Measurements from ENCODE around the gene ADARB1.

ADARB1 gene

GRCh38 chr21:45147473-45148315 lies 73.3 kb downstream of the ADARB1 start:
- no peak overlapping the region for H3K23ac ChIP-seq (ENCODE audit: low read length in 2 of 2)
- H3K9ac ChIP-seq (ENCODE audit: low read length) = no peak overlapping the region
- peaks cover 3% of the 10 kb centered on the region for H3K79me1 ChIP-seq (replicated peaks; ENCODE audit: low read length, poor library complexity, severe bottlenecking)
- H2BK15ac ChIP-seq (ENCODE audit: low read depth, poor library complexity, severe bottlenecking) = no peak overlapping the region
- H3K36me3 ChIP-seq (ENCODE audit: control insufficient read depth in 1 of 2, insufficient read depth in 2 of 2, low read depth in 1 of 2, low read length in 2 of 2) = peaks cover 0 to 17% of the 10 kb centered on the region in 2 experiments
- H3K27me3 ChIP-seq (ENCODE audit: control insufficient read depth in 1 of 2, insufficient read depth in 1 of 2, low read length in 2 of 2) = peaks cover 0 to 20% of the 10 kb centered on the region in 2 experiments
- no peak overlapping the region for H2BK120ac ChIP-seq (ENCODE audit: low read depth, low read length)
- H4K8ac ChIP-seq (ENCODE audit: low read length) = no peak overlapping the region
- H3K27ac ChIP-seq (ENCODE audit: low read length, poor library complexity, severe bottlenecking) = no peak overlapping the region
- H2BK5ac ChIP-seq (ENCODE audit: low read depth, low read length, poor library complexity, severe bottlenecking) = no peak overlapping the region
- H3K4ac ChIP-seq (ENCODE audit: low read depth in 1 of 2, low read length in 2 of 2) = no peak overlapping the region
- H3K14ac ChIP-seq (ENCODE audit: low read length in 2 of 2) = no peak overlapping the region
- H3K4me3 ChIP-seq (ENCODE audit: insufficient read depth in 1 of 2, low read depth in 1 of 2, low read length in 2 of 2) = no peak overlapping the region
- 88% methylated on average over 29 of the region's 30 CpGs for WGBS
- no peaks in the 10 kb centered on the region for H3K9me3 ChIP-seq (ENCODE audit: control insufficient read depth, low read length)
- no peak overlapping the region for H2AFZ ChIP-seq (ENCODE audit: low read depth, low read length)
- no peak overlapping the region for H3K18ac ChIP-seq (ENCODE audit: low read depth in 1 of 2, low read length in 2 of 2)
- peaks cover 10% of the 10 kb centered on the region for H3K4me1 ChIP-seq (ENCODE audit: control insufficient read depth, insufficient read depth, low read depth, low read length)
- no peak overlapping the region for H2AK5ac ChIP-seq (ENCODE audit: low read length, severe bottlenecking)
- no peak for DNase-seq
- no peak overlapping the region for H2BK12ac ChIP-seq (ENCODE audit: low read length in 2 of 2)
- H4K91ac ChIP-seq (ENCODE audit: low read length) = peak overlapping the region; percentile 43
- no peak overlapping the region for H3K4me2 ChIP-seq (ENCODE audit: low read length, poor library complexity, severe bottlenecking)

- Histone ChIP-seq H3K9me3 (ENCODE audit: control insufficient read depth, low read length) (no peaks in the 10 kb centered on the region), H2BK12ac (ENCODE audit: low read length in 2 of 2) (no peak overlapping the region), H2AK5ac (ENCODE audit: low read length, severe bottlenecking) (no peak overlapping the region), H3K36me3 (ENCODE audit: control insufficient read depth in 1 of 2, insufficient read depth in 2 of 2, low read depth in 1 of 2, low read length in 2 of 2) (peaks cover 0 to 17% of the 10 kb centered on the region in 2 experiments), H3K27me3 (ENCODE audit: control insufficient read depth in 1 of 2, insufficient read depth in 1 of 2, low read length in 2 of 2) (peaks cover 0 to 15% of the 10 kb centered on the region in 2 experiments), H3K4me3 (ENCODE audit: insufficient read depth in 1 of 2, low read depth in 1 of 2, low read length in 2 of 2) (no peak overlapping the region), H3K23ac (ENCODE audit: low read length in 2 of 2) (no peak overlapping the region), H3K4me2 (ENCODE audit: low read length, poor library complexity, severe bottlenecking) (no peak overlapping the region), H2BK15ac (ENCODE audit: low read depth, poor library complexity, severe bottlenecking) (no peak overlapping the region), H3K14ac (ENCODE audit: low read length in 2 of 2) (no peak overlapping the region), H3K9ac (ENCODE audit: low read length) (no peak overlapping the region), H4K8ac (ENCODE audit: low read length) (no peak overlapping the region), H2BK5ac (ENCODE audit: low read depth, low read length, poor library complexity, severe bottlenecking) (no peak overlapping the region), H3K4me1 (ENCODE audit: control insufficient read depth, insufficient read depth, low read depth, low read length) (peaks cover 6% of the 10 kb centered on the region), H3K4ac (ENCODE audit: low read depth in 1 of 2, low read length in 2 of 2) (no peak overlapping the region), H4K91ac (ENCODE audit: low read length) (no peak overlapping the region), H3K27ac (ENCODE audit: low read length, poor library complexity, severe bottlenecking) (no peak overlapping the region), H2AFZ (ENCODE audit: low read depth, low read length) (no peak overlapping the region), H2BK120ac (ENCODE audit: low read depth, low read length) (no peak overlapping the region), H3K79me1 (replicated peaks; ENCODE audit: low read length, poor library complexity, severe bottlenecking) (peaks cover 3% of the 10 kb centered on the region), H3K18ac (ENCODE audit: low read depth in 1 of 2, low read length in 2 of 2) (no peak overlapping the region)
- 96% methylated on average over 14 of the region's 14 CpGs for WGBS
- no peak for DNase-seq
Measured at GRCh38 chr21:45148316-45148990, 74.1 kb downstream of the ADARB1 start.

GRCh38 chr21:45149021-45149420 lies 74.6 kb downstream of the ADARB1 start:
- no peaks in the 10 kb centered on the region for H3K9me3 ChIP-seq (ENCODE audit: control insufficient read depth, low read length)
- H2BK12ac ChIP-seq (ENCODE audit: low read length in 2 of 2) = no peak overlapping the region
- no peak overlapping the region for H3K4me3 ChIP-seq (ENCODE audit: insufficient read depth in 1 of 2, low read depth in 1 of 2, low read length in 2 of 2)
- H2BK5ac ChIP-seq (ENCODE audit: low read depth, low read length, poor library complexity, severe bottlenecking) = no peak overlapping the region
- no peak overlapping the region for H2AFZ ChIP-seq (ENCODE audit: low read depth, low read length)
- H2BK15ac ChIP-seq (ENCODE audit: low read depth, poor library complexity, severe bottlenecking) = no peak overlapping the region
- no peak overlapping the region for H3K4ac ChIP-seq (ENCODE audit: low read depth in 1 of 2, low read length in 2 of 2)
- H3K27me3 ChIP-seq (ENCODE audit: control insufficient read depth in 1 of 2, insufficient read depth in 1 of 2, low read length in 2 of 2) = peaks cover 0 to 13% of the 10 kb centered on the region in 2 experiments
- H3K18ac ChIP-seq (ENCODE audit: low read depth in 1 of 2, low read length in 2 of 2) = no peak overlapping the region
- H3K27ac ChIP-seq (ENCODE audit: low read length, poor library complexity, severe bottlenecking) = no peak overlapping the region
- no peak overlapping the region for H3K14ac ChIP-seq (ENCODE audit: low read length in 2 of 2)
- peaks cover 0 to 14% of the 10 kb centered on the region in 2 experiments for H3K36me3 ChIP-seq (ENCODE audit: control insufficient read depth in 1 of 2, insufficient read depth in 2 of 2, low read depth in 1 of 2, low read length in 2 of 2)
- no peak overlapping the region for H2AK5ac ChIP-seq (ENCODE audit: low read length, severe bottlenecking)
- H3K9ac ChIP-seq (ENCODE audit: low read length) = no peak overlapping the region
- H3K23ac ChIP-seq (ENCODE audit: low read length in 2 of 2) = no peak overlapping the region
- 95% methylated on average over 5 of the region's 5 CpGs for WGBS
- peaks cover 9% of the 10 kb centered on the region for H3K4me1 ChIP-seq (ENCODE audit: control insufficient read depth, insufficient read depth, low read depth, low read length)
- H4K91ac ChIP-seq (ENCODE audit: low read length) = no peak overlapping the region
- H4K8ac ChIP-seq (ENCODE audit: low read length) = no peak overlapping the region
- H3K79me1 ChIP-seq (replicated peaks; ENCODE audit: low read length, poor library complexity, severe bottlenecking) = peaks cover 4% of the 10 kb centered on the region
- no peak for DNase-seq
- no peak overlapping the region for H3K4me2 ChIP-seq (ENCODE audit: low read length, poor library complexity, severe bottlenecking)
- H2BK120ac ChIP-seq (ENCODE audit: low read depth, low read length) = no peak overlapping the region

- peaks cover 0 to 10% of the 10 kb centered on the region in 2 experiments for H3K36me3 ChIP-seq (ENCODE audit: control insufficient read depth in 1 of 2, insufficient read depth in 2 of 2, low read depth in 1 of 2, low read length in 2 of 2)
- H2BK120ac ChIP-seq (ENCODE audit: low read depth, low read length) = no peak overlapping the region
- H2BK15ac ChIP-seq (ENCODE audit: low read depth, poor library complexity, severe bottlenecking) = no peak overlapping the region
- H3K4me3 ChIP-seq (ENCODE audit: insufficient read depth in 1 of 2, low read depth in 1 of 2, low read length in 2 of 2) = no peak overlapping the region
- no peak overlapping the region for H2AK5ac ChIP-seq (ENCODE audit: low read length, severe bottlenecking)
- H3K23ac ChIP-seq (ENCODE audit: low read length in 2 of 2) = no peak overlapping the region
- H3K4me1 ChIP-seq (ENCODE audit: control insufficient read depth, insufficient read depth, low read depth, low read length) = peaks cover 15% of the 10 kb centered on the region
- H2BK12ac ChIP-seq (ENCODE audit: low read length in 2 of 2) = no peak overlapping the region
- WGBS = 95% methylated on average over 6 of the region's 6 CpGs
- no peak overlapping the region for H3K4ac ChIP-seq (ENCODE audit: low read depth in 1 of 2, low read length in 2 of 2)
- H4K91ac ChIP-seq (ENCODE audit: low read length) = no peak overlapping the region
- H3K79me1 ChIP-seq (replicated peaks; ENCODE audit: low read length, poor library complexity, severe bottlenecking) = peaks cover 8% of the 10 kb centered on the region
- H3K27me3 ChIP-seq (ENCODE audit: control insufficient read depth in 1 of 2, insufficient read depth in 1 of 2, low read length in 2 of 2) = peaks cover 0 to 9% of the 10 kb centered on the region in 2 experiments
- no peak overlapping the region for H2BK5ac ChIP-seq (ENCODE audit: low read depth, low read length, poor library complexity, severe bottlenecking)
- no peak overlapping the region for H4K8ac ChIP-seq (ENCODE audit: low read length)
- no peak overlapping the region for H3K14ac ChIP-seq (ENCODE audit: low read length in 2 of 2)
- H3K27ac ChIP-seq (ENCODE audit: low read length, poor library complexity, severe bottlenecking) = no peak overlapping the region
- no peak overlapping the region for H3K4me2 ChIP-seq (ENCODE audit: low read length, poor library complexity, severe bottlenecking)
- DNase-seq = no peak
- H3K18ac ChIP-seq (ENCODE audit: low read depth in 1 of 2, low read length in 2 of 2) = no peak overlapping the region
- H3K9me3 ChIP-seq (ENCODE audit: control insufficient read depth, low read length) = no peaks in the 10 kb centered on the region
- H2AFZ ChIP-seq (ENCODE audit: low read depth, low read length) = no peak overlapping the region
- H3K9ac ChIP-seq (ENCODE audit: low read length) = no peak overlapping the region
Measured at GRCh38 chr21:45150638-45151131, 76.3 kb downstream of the ADARB1 start.
